Fibroblast of villous mesenchyme (primary cell): ENCODE measurements around the gene ETV1. TPM values are rescaled to one million over a fixed set of nuclear protein-coding genes. Genes with fewer than 3 reads are reported as not detected.

ENCODE experiments used
- DNase-seq: peaks from one replicate; pipeline ENCODE4 v3.0.0-alpha.2; 2010; ENCODE audit warnings: low read depth
- H3K4me3 ChIP-seq: 2 replicates; pipeline ENCODE4 v1.5.1; 2011; ENCODE audit warnings: low read depth, mild to moderate bottlenecking, low read length
- CTCF ChIP-seq: IDR thresholded peaks from 2 replicates; pipeline ENCODE4 v1.5.1; 2012; ENCODE audit warnings: low read depth, mild to moderate bottlenecking, low read length; ENCODE audit not compliant: insufficient read depth
- small RNA-seq: library from RNA; depleted of rRNA; stranded (forward); fragments of <200 nt; gene quantifications from one replicate; pipeline ENCODE3, GENCODE V24; 2012
- total RNA-seq: library from RNA; depleted of rRNA; stranded (reverse); fragments of >200 nt; gene quantifications from 2 replicates; pipeline ENCODE4 v1.2.3, GENCODE V29; 2012

The ETV1 gene
- total RNA-seq, 1 donor, result 11.7 TPM

GRCh38 chr7:13845601-13846000 is 143.9 kb downstream of the ETV1 start:
- no peak for DNase-seq
- no peak overlapping the region for H3K4me3 ChIP-seq
- TF ChIP-seq CTCF, result no peak

- no peak for TF ChIP-seq CTCF
- no peak for DNase-seq
- no peak overlapping the region for H3K4me3 ChIP-seq
These were observed 144.5 kb downstream of the ETV1 start for GRCh38 chr7:13844954-13845353.

DNA sequence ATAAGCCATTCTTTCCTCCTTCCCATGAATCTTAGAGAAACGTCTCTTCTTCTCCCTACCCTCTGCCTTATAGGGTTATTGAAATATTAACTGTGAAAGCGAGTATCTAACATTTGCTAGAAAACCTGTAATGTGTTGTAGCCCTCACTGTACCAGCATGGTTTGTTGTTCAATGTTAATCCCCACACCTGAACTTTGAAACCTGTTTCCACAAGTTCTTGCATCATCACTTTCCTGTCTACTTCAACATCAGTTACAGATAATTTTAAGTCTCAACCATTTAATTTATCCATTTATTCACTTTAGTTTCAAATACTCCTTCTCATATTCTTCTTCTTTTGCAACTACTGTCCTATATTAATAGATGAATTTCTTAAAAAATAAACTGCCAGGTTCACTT is 148.2 kb downstream of the ETV1 start:
- no peak for TF ChIP-seq CTCF
- no peak overlapping the region for H3K4me3 ChIP-seq
- DNase-seq, result no peak

Small RNA genes lying within 50 kb of the gene (small RNA-seq; reads per million reads assigned to genes)
- not detected for gene RF00019
